NCI-H2171 treated with DMSO at 0.1 percent for 48 hours (cell line): ENCODE data around the gene ATP5F1D.

Source experiments
- DNase-seq: peaks from one replicate; lab custom pipeline; 2025; lab: John Stamatoyannopoulos, UW

ATP5F1D gene

DNA sequence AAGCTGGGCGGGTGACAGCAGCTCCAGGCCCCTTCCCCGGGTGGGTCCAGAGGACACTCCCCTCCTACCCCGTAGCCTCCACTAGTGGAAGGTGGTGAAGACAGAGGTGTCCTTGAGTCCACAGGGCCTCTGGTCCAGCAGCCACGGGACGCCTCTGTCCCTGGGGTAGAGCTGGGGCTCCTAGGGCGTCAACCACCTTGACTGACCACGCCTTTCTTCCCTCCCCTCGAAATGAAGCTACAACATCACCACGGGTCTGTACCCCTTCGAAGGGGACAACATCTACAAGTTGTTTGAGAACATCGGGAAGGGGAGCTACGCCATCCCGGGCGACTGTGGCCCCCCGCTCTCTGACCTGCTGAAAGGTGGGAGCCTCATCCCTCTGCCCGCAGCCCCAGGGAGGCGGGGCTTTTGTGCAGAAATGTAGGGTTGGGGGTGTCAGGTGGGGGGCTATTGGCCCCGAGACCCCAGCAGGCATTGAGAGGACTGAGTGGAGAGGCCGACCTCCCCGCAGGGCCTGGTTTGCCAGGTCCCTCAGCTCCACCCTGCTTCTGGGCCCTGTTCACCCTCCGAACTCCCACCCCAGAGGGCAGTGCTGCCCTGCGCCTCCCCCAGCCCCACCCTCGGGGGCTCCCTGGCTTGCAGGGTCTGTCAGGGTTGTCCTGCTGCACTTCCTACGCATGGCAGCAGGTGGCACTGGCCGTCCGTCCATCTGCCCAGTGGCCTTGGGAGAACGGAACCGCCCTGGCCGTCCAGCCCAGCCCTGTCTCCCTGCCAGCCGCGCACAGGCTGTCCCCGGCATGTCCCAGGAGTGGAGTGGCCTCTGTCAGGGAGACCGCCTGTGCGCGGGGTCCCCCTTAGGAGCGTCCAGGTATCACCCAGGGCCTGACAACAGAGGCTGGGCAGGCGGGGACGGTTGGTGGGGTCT lies 20.3 kb upstream of the ATP5F1D start:
- DNase-seq, result no peak

DNA sequence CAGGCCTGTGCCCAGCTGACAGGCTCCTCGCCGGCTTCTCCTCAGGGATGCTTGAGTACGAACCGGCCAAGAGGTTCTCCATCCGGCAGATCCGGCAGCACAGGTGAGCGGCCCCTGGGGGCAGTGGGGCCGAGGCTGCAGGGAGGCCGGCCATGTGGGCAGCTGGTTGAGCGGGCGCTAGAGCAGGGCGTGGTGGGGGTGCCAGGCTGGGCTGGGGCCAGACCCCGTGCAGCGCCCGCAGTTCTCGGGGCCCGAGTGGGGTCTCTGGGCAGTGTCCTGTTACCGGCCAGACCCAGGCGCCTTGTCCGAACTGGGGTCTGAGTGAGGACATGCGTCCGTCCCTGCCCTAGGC lies 19.7 kb upstream of the ATP5F1D start:
- no peak for DNase-seq

GRCh38 chr19:1222394-1222793 lies 19.2 kb upstream of the ATP5F1D start:
- DNase-seq, result no peak

GRCh38 chr19:1223018-1223855 lies 18.3 kb upstream of the ATP5F1D start:
- DNase-seq, result peak; percentile 43

DNA sequence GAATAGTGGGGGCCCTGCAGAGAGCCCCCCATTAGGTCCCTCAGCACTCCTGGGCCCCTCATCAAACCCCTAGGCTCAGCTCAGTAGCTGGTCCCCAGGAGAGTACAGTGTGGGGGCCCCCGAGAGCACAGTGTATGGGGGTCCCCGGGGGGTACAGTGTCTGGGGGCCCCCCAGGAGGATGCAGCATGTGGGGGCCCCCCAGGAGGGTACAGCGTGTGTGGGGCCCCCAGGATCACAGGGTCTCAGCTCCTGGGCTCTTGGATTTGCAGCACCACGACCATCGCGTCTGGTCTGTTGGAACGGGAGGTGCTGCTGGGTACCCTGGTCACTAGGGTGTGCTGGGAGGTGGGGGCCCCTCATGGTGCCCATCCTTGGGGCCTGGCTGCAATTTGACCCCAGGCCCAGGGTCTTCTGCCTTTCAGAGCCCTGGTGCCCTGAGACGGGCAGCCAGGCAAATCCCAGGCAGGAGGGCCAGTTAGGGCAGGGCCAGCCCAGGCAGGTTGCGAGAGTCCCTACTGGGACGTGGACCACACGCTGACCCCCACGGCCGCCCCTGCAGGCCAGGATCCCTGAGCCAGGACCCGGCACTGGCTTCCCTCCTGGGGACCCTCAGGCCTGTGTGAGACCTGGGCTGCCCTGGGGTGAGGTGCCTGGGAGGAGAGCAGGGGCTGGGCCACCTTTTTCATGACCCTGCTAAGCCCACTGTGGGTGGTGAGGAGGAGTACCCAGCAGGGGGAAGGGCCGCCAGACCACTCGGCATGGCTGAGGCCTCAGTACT lies 17.3 kb upstream of the ATP5F1D start:
- DNase-seq, result no peak

- no peak for DNase-seq
These were observed 16.7 kb upstream of the ATP5F1D start for GRCh38 chr19:1224847-1225246.

DNA sequence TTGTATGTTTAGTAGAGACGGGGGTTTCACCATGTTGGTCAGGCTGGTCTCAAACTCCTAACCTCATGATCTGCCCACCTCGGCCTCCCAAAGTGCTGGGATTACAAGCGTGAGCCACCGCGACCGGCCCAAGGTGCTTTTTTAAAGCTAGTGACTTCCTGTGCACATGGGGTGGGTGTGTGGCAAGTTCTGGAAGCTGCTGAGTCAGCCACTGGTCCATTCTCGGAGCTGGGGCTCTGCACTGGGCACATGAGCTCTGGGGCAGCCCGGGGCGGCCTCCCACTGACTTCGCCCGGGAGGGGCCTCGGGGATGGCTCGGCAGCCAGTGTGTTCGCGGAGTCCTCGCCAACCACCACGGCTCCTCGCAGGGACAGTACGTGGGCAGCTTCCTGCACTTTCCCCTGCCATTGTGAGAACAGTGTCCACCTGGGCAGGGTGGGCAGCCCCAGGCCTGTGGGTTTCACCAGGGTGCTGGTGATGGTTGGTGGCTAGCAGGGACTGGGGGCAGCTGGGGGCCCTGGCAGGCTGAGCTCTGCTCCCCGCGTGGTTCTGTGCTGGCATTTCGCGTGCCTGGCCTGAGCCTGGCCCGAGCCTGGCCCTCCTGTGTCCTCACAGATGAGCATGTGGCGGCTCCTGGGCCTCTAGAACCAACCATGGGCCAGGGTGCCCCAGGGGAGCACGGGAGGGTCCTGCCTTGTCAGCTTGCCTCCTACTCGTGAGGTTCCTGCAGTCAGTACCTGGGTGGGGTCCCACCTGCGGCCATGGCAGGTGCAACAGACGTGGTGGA lies 15.9 kb upstream of the ATP5F1D start:
- DNase-seq, result no peak

GRCh38 chr19:1226227-1226518 lies 15.4 kb upstream of the ATP5F1D start:
- no peak for DNase-seq

DNA sequence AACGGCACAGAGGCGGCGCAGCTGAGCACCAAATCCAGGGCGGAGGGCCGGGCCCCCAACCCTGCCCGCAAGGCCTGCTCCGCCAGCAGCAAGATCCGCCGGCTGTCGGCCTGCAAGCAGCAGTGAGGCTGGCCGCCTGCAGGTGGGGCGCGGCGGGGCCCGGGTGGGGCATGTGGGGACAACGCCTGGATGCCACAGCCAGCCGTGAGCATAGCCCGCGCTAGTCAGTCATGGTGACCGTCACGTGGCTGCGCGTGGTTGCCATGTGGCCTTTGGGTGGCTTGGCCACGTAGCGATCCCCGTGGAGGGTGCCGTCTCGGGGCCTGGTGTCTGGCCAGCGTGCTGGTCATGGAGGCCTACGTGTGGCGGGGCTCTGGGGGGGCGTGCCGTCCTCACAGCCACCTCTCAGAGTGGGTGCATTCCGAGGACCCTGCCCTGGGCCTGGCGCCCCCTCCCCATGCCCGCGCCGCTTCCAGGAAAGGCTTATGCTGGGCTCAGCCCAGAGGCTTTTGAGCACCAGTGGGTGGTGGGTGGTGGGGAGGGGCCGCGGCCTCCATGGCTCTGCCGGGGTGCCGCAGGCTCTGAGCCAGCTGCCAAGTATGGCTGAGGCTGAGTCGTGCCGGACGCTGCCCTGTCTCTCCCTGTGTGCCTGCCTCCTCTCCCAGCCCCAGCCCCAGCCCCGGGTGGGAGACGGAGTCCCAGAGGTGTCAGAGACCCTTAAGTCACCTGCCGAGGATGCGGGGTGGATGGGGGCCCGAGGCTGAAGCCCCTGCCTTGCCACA lies 14.8 kb upstream of the ATP5F1D start:
- DNase-seq, result no peak

GRCh38 chr19:1227304-1228054 lies 14.1 kb upstream of the ATP5F1D start:
- no peak for DNase-seq

DNA sequence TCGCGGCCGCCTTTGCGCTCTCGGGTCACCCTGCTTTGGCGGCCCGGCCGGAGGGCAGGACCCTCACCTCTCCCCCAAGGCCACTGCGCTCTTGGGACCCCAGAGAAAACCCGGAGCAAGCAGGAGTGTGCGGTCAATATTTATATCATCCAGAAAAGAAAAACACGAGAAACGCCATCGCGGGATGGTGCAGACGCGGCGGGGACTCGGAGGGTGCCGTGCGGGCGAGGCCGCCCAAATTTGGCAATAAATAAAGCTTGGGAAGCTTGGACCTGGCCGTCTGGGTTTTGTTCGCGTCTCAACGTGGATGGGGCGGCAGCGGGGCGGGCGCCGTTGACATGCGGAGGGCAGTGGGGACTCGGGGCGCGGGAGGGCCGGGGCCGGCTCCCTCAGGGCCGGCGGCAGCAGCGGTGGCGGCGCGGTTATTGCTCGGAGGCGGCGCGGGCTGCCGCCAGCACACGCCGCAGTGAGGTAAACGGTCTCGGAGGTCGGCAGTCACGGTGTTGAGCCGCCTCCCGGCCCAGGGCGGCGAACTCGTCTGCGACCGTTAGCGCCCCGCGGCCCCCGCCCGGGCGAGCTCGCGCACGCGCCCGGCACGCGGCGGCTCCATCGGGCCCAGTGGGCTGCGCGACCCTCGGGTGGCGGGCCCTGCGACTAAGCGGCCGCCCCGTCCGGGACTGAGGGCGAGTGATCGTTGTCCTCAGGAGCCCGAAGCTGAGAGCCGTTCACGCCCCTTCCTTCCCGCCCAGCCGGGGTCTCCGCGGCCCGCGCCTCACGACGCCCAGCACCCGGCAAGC lies 13.2 kb upstream of the ATP5F1D start:
- DNase-seq, result no peak

DNA sequence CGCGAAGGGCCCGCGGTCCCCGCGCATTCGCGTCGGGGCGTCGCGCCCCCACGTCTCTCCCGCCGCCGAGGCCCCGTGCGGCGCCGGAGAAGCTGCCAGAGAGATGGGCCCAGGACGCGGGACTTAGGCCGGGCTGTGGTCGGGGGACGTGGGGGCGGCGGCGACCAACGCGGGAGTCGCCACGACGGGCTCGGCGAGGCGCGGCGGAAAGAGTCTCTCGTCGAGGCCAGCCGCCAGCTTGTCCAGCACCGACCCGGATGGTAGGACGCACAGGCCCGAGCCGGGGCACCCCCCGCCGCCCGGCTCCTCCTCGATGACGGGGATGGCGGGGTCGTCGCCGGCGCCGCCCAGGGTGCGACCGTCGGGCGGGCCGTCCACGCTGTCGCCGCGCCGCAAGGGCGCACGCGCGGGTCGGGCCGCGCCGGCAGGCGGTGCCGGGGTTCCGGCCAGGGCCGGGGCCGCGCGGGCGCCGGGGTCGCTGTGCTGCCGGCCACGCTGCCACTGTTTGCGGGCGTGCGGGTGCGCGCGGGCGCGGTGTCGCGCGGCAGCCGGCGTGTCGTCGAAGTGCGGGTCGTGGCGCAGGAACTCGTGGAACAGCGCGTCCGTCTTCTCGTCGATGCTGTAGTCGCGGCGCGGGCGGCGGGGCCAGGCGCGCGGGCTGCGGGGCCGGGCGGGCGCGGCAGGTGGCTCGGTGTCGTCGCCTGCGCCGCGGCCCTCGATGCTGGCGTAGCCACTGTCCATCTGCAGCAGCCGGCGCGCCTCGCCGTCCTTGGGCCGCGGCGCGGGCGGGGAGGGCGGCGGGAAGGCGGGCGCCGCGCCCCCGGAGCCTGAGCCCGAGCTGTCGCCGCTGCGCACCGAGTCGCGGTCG lies 12.3 kb upstream of the ATP5F1D start:
- DNase-seq, result no peak

DNA sequence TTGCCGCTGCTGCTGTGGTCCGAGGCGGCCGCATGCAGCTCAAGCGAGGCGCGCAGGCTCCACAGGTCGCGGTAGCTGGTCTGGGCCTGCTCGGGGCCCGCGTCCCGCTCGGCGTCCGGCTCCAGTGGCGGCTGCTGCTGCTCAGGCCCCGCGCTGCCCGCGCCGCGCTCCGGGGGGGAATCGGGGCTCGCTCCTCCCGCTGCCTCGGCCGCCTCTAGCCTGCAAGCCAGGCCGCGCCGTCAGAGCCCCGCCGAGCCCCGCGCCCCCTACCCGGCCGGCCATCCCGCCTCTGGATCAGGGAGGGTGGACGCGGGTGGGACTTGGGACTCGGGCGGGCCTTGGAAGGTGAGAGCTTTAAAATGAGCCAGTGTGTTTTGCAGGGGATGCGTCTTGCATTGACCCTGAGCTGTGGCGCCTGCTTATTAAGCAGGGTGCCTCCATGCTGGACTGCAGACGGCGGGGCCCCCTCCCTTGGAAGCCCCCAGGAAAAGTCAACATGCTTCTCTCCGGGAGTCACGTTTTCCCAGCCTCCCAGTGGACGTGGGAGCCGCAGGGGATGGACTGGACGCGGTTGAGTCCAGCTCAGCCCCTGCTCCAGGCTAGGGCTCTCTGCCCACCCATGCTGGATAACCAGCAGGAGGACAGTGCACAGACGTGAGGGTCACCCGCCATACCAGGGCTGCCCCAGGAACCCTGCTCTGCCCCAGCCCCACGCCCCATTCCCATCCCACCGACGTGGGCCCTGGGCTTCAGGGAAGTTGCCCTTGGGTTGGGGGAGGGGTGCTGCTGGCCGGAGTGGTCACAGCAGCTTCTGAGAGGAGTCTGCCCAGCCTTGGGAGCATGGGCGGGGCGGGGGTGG lies 11.4 kb upstream of the ATP5F1D start:
- DNase-seq, result no peak

- no peak for DNase-seq
These were observed 10.6 kb upstream of the ATP5F1D start for GRCh38 chr19:1230783-1231489.

DNA sequence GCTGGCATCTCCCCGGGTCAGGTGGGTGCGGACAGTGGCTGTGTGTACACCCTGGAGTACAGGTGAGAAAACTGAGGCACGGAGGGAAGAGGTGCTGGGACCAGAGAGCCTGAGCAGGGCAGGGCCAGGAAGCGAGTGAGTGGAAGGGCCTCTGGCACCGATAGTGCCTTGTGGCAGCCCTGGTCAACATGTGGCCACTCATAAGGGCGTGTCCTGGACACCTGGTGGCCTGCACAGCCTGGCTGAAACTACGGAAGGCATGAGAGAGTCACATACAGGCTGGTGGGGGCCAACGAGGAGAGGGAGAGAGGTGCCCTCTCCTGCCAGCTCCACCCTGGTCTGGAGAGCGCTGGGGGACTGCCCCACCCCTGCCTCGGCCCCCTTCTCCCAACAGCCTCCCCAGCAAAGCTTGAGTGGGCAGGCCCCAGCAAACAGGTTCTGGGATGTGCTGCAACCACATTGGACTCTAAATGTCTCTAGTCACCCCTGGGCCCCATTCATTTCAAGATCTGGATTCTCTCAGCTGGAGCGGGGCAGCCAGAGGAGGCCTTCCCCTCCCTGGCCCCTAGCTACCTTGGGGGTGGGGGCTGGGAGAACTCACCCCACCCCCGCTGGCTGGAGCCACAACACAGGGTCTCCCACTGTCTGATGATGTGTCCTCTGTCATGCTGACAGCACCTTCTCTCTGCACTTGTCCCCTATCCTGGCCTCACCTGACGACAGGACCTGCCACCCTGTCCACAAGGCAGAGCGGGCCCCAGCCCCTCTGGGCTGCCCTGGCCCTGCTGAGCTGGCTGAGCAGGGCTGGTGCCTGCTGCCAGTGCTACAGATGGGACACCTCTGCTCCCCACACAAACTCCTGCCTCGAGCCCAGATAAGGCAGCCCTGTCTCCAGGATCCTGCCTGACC lies 9.6 kb upstream of the ATP5F1D start:
- DNase-seq, result no peak

GRCh38 chr19:1232652-1233072 lies 8.9 kb upstream of the ATP5F1D start:
- no peak for DNase-seq
